ENCODE data around the gene PPP1R1B. TPM values are rescaled to one million over a fixed set of nuclear protein-coding genes. Genes with fewer than 3 reads are reported as not detected.

PPP1R1B gene
- total and polyA plus RNA-seq, 9 of the 15 experiments (the other 6 are each of a cell fraction or from before 2014, with no cell fraction given): 0.07 to 0.18 (median 0.10) TPM; not detected in 4

DNA sequence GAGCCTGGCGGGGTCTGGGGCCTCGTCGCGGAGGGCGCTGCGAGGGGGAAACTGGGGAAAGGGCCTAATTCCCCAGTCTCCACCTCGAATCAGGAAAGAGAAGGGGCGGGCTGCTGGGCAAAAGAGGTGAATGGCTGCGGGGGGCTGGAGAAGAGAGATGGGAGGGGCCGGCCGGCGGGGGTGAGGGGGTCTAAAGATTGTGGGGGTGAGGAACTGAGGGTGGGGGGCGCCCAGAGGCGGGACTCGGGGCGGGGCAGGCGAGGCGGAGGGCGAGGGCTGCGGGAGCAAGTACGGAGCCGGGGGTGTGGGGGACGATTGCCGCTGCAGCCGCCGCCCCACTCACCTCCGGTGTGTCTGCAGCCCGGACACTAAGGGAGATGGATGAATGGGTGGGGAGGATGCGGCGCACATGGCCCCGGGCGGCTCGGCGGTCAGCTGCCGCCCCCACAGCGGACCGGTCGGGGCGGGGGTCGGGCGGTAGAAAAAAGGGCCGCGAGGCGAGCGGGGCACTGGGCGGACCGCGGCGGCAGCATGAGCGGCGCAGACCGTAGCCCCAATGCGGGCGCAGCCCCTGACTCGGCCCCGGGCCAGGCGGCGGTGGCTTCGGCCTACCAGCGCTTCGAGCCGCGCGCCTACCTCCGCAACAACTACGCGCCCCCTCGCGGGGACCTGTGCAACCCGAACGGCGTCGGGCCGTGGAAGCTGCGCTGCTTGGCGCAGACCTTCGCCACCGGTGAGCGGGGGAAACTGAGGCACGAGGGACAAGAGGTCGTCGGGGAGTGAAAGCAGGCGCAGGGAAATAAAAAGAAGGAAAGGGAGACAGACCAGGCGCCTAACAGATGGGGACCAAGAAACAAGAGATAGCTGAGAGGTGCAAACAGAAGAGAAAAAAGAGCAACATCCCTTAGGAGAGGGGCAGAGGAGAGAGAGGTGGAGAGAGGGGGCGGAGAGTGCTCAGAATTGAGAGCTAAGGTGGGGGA, 41.5 kb downstream of the PPP1R1B start, which contains the start of gene PNMT (continued):
- TF ChIP-seq ZHX1 (conservative IDR thresholded peaks at IDR 0.05; ENCODE audit: low read length) (no peak), EGR1 (conservative IDR thresholded peaks at IDR 0.05) (peak; percentile 56), POU5F1 (IDR thresholded peaks at IDR 0.05; ENCODE audit: borderline replicate concordance, low read depth, low read length, partially characterized antibody) (no peak), PYGO2 (tag; IDR thresholded peaks at IDR 0.05) (no peak), KAT8 (IDR thresholded peaks at IDR 0.05; ENCODE audit: low read depth) (no peak), CHD1 (IDR thresholded peaks at IDR 0.05; ENCODE audit: low read length) (peak; percentile 72), NFXL1 (CRISPR knock-in tag; IDR thresholded peaks at IDR 0.05) (no peak), ZC3H8 (IDR thresholded peaks at IDR 0.05) (0 out of 2 replicates have a peak, but pooled peaks have one; percentile 22), ZBTB2 (IDR thresholded peaks at IDR 0.05) (peak; percentile 77; the same call in 1 of the 2 replicates), NR2C1 (IDR thresholded peaks at IDR 0.05) (no peak; the same call in 1 of the 2 replicates), NR2C1 (tag; IDR thresholded peaks at IDR 0.05) (peak; percentile 29; the same call in 1 of the 2 replicates), SUPT5H (IDR thresholded peaks at IDR 0.05) (no peak; the same call in 1 of the 2 replicates), CCNT2 (IDR thresholded peaks at IDR 0.05; ENCODE audit: borderline replicate concordance, extremely low read depth, insufficient read length, low read depth, low read length) (peak; percentile 77), RBFOX2 (IDR thresholded peaks at IDR 0.05; ENCODE audit: low read depth, low read length) (peak; percentile 77), RB1 (IDR thresholded peaks at IDR 0.05; ENCODE audit: low read depth) (peak; percentile 91), ZNF395 (CRISPR knock-in tag; IDR thresholded peaks at IDR 0.05) (peak; percentile 79), NEUROD1 (IDR thresholded peaks at IDR 0.05; ENCODE audit: borderline replicate concordance, low read depth, low read length, partially characterized antibody) (no peak)
- TF ChIP-seq, protein P1, sequence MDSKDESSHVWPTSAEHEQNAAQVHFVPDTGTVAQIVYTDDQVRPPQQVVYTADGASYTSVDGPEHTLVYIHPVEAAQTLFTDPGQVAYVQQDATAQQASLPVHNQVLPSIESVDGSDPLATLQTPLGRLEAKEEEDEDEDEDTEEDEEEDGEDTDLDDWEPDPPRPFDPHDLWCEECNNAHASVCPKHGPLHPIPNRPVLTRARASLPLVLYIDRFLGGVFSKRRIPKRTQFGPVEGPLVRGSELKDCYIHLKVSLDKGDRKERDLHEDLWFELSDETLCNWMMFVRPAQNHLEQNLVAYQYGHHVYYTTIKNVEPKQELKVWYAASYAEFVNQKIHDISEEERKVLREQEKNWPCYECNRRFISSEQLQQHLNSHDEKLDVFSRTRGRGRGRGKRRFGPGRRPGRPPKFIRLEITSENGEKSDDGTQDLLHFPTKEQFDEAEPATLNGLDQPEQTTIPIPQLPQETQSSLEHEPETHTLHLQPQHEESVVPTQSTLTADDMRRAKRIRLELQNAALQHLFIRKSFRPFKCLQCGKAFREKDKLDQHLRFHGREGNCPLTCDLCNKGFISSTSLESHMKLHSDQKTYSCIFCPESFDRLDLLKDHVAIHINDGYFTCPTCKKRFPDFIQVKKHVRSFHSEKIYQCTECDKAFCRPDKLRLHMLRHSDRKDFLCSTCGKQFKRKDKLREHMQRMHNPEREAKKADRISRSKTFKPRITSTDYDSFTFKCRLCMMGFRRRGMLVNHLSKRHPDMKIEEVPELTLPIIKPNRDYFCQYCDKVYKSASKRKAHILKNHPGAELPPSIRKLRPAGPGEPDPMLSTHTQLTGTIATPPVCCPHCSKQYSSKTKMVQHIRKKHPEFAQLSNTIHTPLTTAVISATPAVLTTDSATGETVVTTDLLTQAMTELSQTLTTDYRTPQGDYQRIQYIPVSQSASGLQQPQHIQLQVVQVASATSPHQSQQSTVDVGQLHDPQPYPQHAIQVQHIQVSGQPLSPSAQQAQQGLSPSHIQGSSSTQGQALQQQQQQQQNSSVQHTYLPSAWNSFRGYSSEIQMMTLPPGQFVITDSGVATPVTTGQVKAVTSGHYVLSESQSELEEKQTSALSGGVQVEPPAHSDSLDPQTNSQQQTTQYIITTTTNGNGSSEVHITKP (IDR thresholded peaks at IDR 0.05; ENCODE audit: partially characterized antibody): no peak
